ENCODE measurements around the gene TRIP13.

Gene TRIP13

DNA sequence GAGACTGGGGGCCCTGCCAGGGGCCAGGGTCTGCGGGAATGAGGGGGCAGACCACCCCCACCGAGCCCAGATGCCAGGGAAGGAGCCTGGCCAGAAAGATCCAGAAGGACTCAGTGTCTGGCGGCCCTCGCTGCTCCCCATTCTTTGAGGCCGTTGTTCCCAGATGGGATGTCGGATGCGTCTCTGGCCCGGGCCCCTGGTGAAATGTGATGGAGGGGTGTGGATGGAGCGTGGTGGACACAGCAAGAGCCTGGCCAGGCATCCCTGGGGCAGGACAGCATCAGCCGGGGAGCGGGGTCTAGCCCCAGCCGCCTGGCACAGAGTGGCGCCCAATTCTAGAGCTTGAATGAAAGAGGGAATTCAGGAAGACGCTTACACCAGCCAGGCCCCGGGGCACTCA lies 69.7 kb downstream of the TRIP13 start:
- in situ Hi-C loops (cut with HindIII; ENCODE audit: low pct_ligation_motif_present, low sequenced_read_pairs): no loop called here
- Histone ChIP-seq H3K27me3 (replicated peaks) (peaks cover 59% of the 10 kb centered on the region), H3K36me3 (replicated peaks) (no peaks in the 10 kb centered on the region), H3K27ac (no peak overlapping the region), H3K4me3 (ENCODE audit: low read depth, low read length) (no peak overlapping the region)
- TF ChIP-seq, protein P1, sequence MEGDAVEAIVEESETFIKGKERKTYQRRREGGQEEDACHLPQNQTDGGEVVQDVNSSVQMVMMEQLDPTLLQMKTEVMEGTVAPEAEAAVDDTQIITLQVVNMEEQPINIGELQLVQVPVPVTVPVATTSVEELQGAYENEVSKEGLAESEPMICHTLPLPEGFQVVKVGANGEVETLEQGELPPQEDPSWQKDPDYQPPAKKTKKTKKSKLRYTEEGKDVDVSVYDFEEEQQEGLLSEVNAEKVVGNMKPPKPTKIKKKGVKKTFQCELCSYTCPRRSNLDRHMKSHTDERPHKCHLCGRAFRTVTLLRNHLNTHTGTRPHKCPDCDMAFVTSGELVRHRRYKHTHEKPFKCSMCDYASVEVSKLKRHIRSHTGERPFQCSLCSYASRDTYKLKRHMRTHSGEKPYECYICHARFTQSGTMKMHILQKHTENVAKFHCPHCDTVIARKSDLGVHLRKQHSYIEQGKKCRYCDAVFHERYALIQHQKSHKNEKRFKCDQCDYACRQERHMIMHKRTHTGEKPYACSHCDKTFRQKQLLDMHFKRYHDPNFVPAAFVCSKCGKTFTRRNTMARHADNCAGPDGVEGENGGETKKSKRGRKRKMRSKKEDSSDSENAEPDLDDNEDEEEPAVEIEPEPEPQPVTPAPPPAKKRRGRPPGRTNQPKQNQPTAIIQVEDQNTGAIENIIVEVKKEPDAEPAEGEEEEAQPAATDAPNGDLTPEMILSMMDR (IDR thresholded peaks at IDR 0.05; ENCODE audit: low read depth, low read length, missing control alignments): no peak
- no peak for DNase-seq

GRCh38 chr5:962801-963200 lies 70.1 kb downstream of the TRIP13 start:
- in situ Hi-C loops (cut with HindIII; ENCODE audit: low pct_ligation_motif_present, low sequenced_read_pairs): no loop called here
- TF ChIP-seq, protein P1 (IDR thresholded peaks at IDR 0.05; ENCODE audit: low read depth, low read length, missing control alignments): no peak
- Histone ChIP-seq H3K27ac (no peak overlapping the region), H3K4me3 (ENCODE audit: low read depth, low read length) (no peak overlapping the region), H3K36me3 (replicated peaks) (no peaks in the 10 kb centered on the region), H3K27me3 (replicated peaks) (peaks cover 62% of the 10 kb centered on the region)
- no peak for DNase-seq

- Histone ChIP-seq H3K27me3 (replicated peaks) (peaks cover 67% of the 10 kb centered on the region), H3K4me3 (ENCODE audit: low read depth, low read length) (no peak overlapping the region), H3K27ac (no peak overlapping the region), H3K36me3 (replicated peaks) (no peaks in the 10 kb centered on the region)
- in situ Hi-C loops (cut with HindIII; ENCODE audit: low pct_ligation_motif_present, low sequenced_read_pairs): no loop called here
- no peak for DNase-seq
- TF ChIP-seq, protein P1 (IDR thresholded peaks at IDR 0.05; ENCODE audit: low read depth, low read length, missing control alignments): no peak
These were observed 70.6 kb downstream of the TRIP13 start for GRCh38 chr5:963310-963672.

- Histone ChIP-seq H3K4me3 (ENCODE audit: low read depth, low read length) (no peak overlapping the region), H3K36me3 (replicated peaks) (no peaks in the 10 kb centered on the region), H3K27ac (no peak overlapping the region), H3K27me3 (replicated peaks) (peaks cover 66% of the 10 kb centered on the region)
- in situ Hi-C loops (cut with HindIII; ENCODE audit: low pct_ligation_motif_present, low sequenced_read_pairs): no loop called here
- TF ChIP-seq, protein P1 (IDR thresholded peaks at IDR 0.05; ENCODE audit: low read depth, low read length, missing control alignments): no peak
- DNase-seq: no peak
These were observed 71.2 kb downstream of the TRIP13 start for GRCh38 chr5:963673-964531.

- in situ Hi-C loops (cut with HindIII; ENCODE audit: low pct_ligation_motif_present, low sequenced_read_pairs): no loop called here
- TF ChIP-seq, protein P1 (IDR thresholded peaks at IDR 0.05; ENCODE audit: low read depth, low read length, missing control alignments): no peak
- Histone ChIP-seq H3K27ac (no peak overlapping the region), H3K27me3 (replicated peaks) (peaks cover 66% of the 10 kb centered on the region), H3K36me3 (replicated peaks) (no peaks in the 10 kb centered on the region), H3K4me3 (ENCODE audit: low read depth, low read length) (no peak overlapping the region)
- no peak for DNase-seq
These were observed 72.1 kb downstream of the TRIP13 start for GRCh38 chr5:964821-965220.

Data from brain microvascular endothelial cell (primary cell).